ENCODE measurements around the gene CASP1.

DNA sequence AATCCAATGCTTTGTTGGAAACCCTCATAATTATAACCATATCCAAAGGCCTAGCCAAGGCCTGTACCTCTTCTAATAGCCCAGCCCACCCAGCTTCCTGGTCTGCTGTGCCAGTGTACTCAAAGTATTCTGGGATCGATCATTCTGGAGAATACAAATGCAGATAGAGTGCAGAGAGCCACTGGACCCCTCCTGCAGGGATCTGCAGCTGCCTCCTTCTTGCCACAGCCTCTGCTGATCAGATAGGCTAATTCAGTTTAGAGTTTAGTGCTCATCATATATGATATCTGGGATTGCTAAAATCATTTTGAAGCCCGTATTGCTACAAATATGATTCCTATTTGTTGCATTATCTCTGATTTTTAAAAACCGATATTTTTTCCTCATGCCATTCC lies 29.5 kb downstream of the CASP1 start:
- TF ChIP-seq, protein P1, sequence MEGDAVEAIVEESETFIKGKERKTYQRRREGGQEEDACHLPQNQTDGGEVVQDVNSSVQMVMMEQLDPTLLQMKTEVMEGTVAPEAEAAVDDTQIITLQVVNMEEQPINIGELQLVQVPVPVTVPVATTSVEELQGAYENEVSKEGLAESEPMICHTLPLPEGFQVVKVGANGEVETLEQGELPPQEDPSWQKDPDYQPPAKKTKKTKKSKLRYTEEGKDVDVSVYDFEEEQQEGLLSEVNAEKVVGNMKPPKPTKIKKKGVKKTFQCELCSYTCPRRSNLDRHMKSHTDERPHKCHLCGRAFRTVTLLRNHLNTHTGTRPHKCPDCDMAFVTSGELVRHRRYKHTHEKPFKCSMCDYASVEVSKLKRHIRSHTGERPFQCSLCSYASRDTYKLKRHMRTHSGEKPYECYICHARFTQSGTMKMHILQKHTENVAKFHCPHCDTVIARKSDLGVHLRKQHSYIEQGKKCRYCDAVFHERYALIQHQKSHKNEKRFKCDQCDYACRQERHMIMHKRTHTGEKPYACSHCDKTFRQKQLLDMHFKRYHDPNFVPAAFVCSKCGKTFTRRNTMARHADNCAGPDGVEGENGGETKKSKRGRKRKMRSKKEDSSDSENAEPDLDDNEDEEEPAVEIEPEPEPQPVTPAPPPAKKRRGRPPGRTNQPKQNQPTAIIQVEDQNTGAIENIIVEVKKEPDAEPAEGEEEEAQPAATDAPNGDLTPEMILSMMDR (IDR thresholded peaks at IDR 0.05), result no peak
- TF ChIP-seq POLR2AphosphoS5 (IDR thresholded peaks at IDR 0.05), result no peak
- no peak for TF ChIP-seq POLR2A (IDR thresholded peaks at IDR 0.05)
- TF ChIP-seq EP300 (IDR thresholded peaks at IDR 0.05; ENCODE audit: low read depth), result no peak

All from transverse colon (tissue), 4 donors.